DOHH2 (cell line): ENCODE data around the gene ZC3HAV1.
"Not testable (repeated sequence)": the region's sequence is repeated elsewhere in the genome, so short reads cannot be mapped to it uniquely, and the experiment has no call there.

Experiments used
- H3F3A ChIP-seq: fragments of 200-600 bp; sonication (generic), shearing (Covaris generic); 2 replicates; pipeline ENCODE4 v1.6.0; 2016; ENCODE audit warnings: antibody characterized with exemption, mild to moderate bottlenecking; ENCODE audit not compliant: control insufficient read depth, insufficient read depth
- H3K27ac ChIP-seq: fragments of 200-600 bp; sonication (generic); 2 replicates; pipeline ENCODE4 v1.5.1; 2014; ENCODE audit warnings: low read depth, mild to moderate bottlenecking, low read length, moderate library complexity
- H3K27me3 ChIP-seq: fragments of 200-600 bp; sonication (generic); 2 replicates; pipeline ENCODE4 v1.6.1; 2014; ENCODE audit warnings: mild to moderate bottlenecking, low read length, mixed read lengths; ENCODE audit not compliant: control insufficient read depth
- H3K36me3 ChIP-seq: fragments of 200-600 bp; sonication (generic); 2 replicates; pipeline ENCODE4 v1.6.1; 2014; ENCODE audit warnings: mild to moderate bottlenecking, low read length, moderate library complexity, mixed read lengths; ENCODE audit not compliant: control insufficient read depth
- H3K4me1 ChIP-seq: fragments of 200-600 bp; sonication (generic); 2 replicates; pipeline ENCODE4 v1.6.1; 2014; ENCODE audit warnings: mild to moderate bottlenecking, low read length, mixed read lengths; ENCODE audit not compliant: control insufficient read depth
- H3K4me2 ChIP-seq: fragments of 200-600 bp; sonication (generic); 2 replicates; pipeline ENCODE4 v1.6.0; 2014; ENCODE audit warnings: mild to moderate bottlenecking, low read length, moderate library complexity
- H3K4me3 ChIP-seq: fragments of 200-600 bp; sonication (generic); 2 replicates; pipeline ENCODE4 v1.5.1; 2014; ENCODE audit warnings: mild to moderate bottlenecking, low read length, mixed read lengths
- H3K79me2 ChIP-seq: fragments of 200-600 bp; sonication (generic); 2 replicates; pipeline ENCODE4 v1.6.1; 2014; ENCODE audit warnings: mild to moderate bottlenecking, low read length, mixed read lengths; ENCODE audit not compliant: control insufficient read depth
- H3K9me2 ChIP-seq: fragments of 200-600 bp; sonication (generic); replicated peaks from 2 replicates; pipeline ENCODE4 v1.6.1; 2014; ENCODE audit warnings: mild to moderate bottlenecking, low read length, mixed read lengths; ENCODE audit not compliant: control insufficient read depth
- H3K9me3 ChIP-seq: fragments of 200-600 bp; sonication (generic); 2 replicates; pipeline ENCODE4 v1.6.1; 2014; ENCODE audit warnings: antibody characterized with exemption, low read length, mixed read lengths; ENCODE audit not compliant: control insufficient read depth, insufficient read depth
- H4K20me1 ChIP-seq: fragments of 200-600 bp; sonication (generic); 2 replicates; pipeline ENCODE4 v1.6.0; 2014; ENCODE audit warnings: low read depth, mild to moderate bottlenecking, antibody characterized with exemption, low read length, moderate library complexity; ENCODE audit not compliant: control insufficient read depth, insufficient read depth
- CTCF ChIP-seq: fragments of 200-600 bp; sonication (generic); IDR thresholded peaks from one replicate; pipeline ENCODE4 v1.5.1; 2014; ENCODE audit warnings: antibody characterized with exemption, mild to moderate bottlenecking, low read depth, low read length; ENCODE audit not compliant: poor library complexity, severe bottlenecking
- EZH2phosphoT487 ChIP-seq: fragments of 200-600 bp; sonication (generic); IDR thresholded peaks from 2 replicates; pipeline ENCODE4 v1.6.1; 2017; ENCODE audit warnings: borderline replicate concordance, mild to moderate bottlenecking, antibody characterized with exemption, low read length, moderate library complexity, mixed read lengths

ZC3HAV1 gene

GRCh38 chr7:139033346-139034114 lies 76.0 kb downstream of the ZC3HAV1 start:
- H3K36me3 ChIP-seq: no peaks in the 10 kb centered on the region

GRCh38 chr7:139032473-139032872 lies 77.0 kb downstream of the ZC3HAV1 start:
- Histone ChIP-seq H3F3A (no peaks in the 10 kb centered on the region), H3K9me2 (no peaks in the 10 kb centered on the region), H3K4me3 (no peak overlapping the region), H3K36me3 (no peaks in the 10 kb centered on the region), H3K9me3 (no peaks in the 10 kb centered on the region), H3K27ac (no peak overlapping the region), H4K20me1 (no peaks in the 10 kb centered on the region), H3K4me2 (no peak overlapping the region), H3K4me1 (peaks cover 8% of the 10 kb centered on the region; the same call in 1 of the 2 replicates), H3K27me3 (peaks cover 32% of the 10 kb centered on the region), H3K79me2 (no peaks in the 10 kb centered on the region)
- no peak for TF ChIP-seq EZH2phosphoT487
- no peak for TF ChIP-seq CTCF

More at GRCh38 chr7:139033346-139034114, 76.0 kb downstream of the ZC3HAV1 start:
- H3K79me2 ChIP-seq: no peaks in the 10 kb centered on the region
- TF ChIP-seq CTCF: no peak
- peaks cover 8% of the 10 kb centered on the region; the same call in 1 of the 2 replicates for H3K4me1 ChIP-seq
- peaks cover 38% of the 10 kb centered on the region for H3K27me3 ChIP-seq
- no peak overlapping the region for H3K4me3 ChIP-seq
- no peaks in the 10 kb centered on the region for H3K9me2 ChIP-seq
- H3K9me3 ChIP-seq: no peaks in the 10 kb centered on the region
- H4K20me1 ChIP-seq: no peaks in the 10 kb centered on the region
- no peaks in the 10 kb centered on the region for H3F3A ChIP-seq
- H3K27ac ChIP-seq: no peak overlapping the region
- no peak overlapping the region for H3K4me2 ChIP-seq

- H3K9me2 ChIP-seq: no peaks in the 10 kb centered on the region
- H3K4me1 ChIP-seq: no peaks in the 10 kb centered on the region
- no peaks in the 10 kb centered on the region for H3K9me3 ChIP-seq
- no peaks in the 10 kb centered on the region for H3F3A ChIP-seq
- peaks cover 6% of the 10 kb centered on the region for H3K27me3 ChIP-seq
- H3K4me2 ChIP-seq: no peak overlapping the region
- no peak overlapping the region for H3K27ac ChIP-seq
- no peak overlapping the region for H3K4me3 ChIP-seq
- H4K20me1 ChIP-seq: no peaks in the 10 kb centered on the region
- TF ChIP-seq EZH2phosphoT487: no peak
- H3K79me2 ChIP-seq: no peaks in the 10 kb centered on the region
- H3K36me3 ChIP-seq: no peaks in the 10 kb centered on the region
Observed at GRCh38 chr7:139029353-139029752, 80.2 kb downstream of the ZC3HAV1 start.

- Histone ChIP-seq H3K27me3 (no peaks in the 10 kb centered on the region), H3K4me2 (no peak overlapping the region), H3K9me3 (no peaks in the 10 kb centered on the region), H3K4me3 (no peak overlapping the region), H3K9me2 (no peaks in the 10 kb centered on the region), H3K79me2 (no peaks in the 10 kb centered on the region), H3F3A (no peaks in the 10 kb centered on the region), H4K20me1 (no peaks in the 10 kb centered on the region), H3K4me1 (no peaks in the 10 kb centered on the region), H3K36me3 (no peaks in the 10 kb centered on the region), H3K27ac (no peak overlapping the region)
- TF ChIP-seq EZH2phosphoT487 (no peak), CTCF (no peak)
Observed at GRCh38 chr7:139026551-139026950, 83.0 kb downstream of the ZC3HAV1 start.

- H3K4me3 ChIP-seq, H3K36me3 ChIP-seq, H3K4me2 ChIP-seq, H3K27ac ChIP-seq, H3K9me2 ChIP-seq, H3K27me3 ChIP-seq, H3F3A ChIP-seq, H3K9me3 ChIP-seq, H3K4me1 ChIP-seq, H3K79me2 ChIP-seq, H4K20me1 ChIP-seq: not testable (repeated sequence)
Observed at GRCh38 chr7:139025861-139026260, 83.7 kb downstream of the ZC3HAV1 start.
